PFSK-1 (cell line): Measurements from ENCODE around the gene CHST15.

ENCODE experiments used
- FOXP2 ChIP-seq: optimal IDR thresholded peaks from 2 replicates; pipeline ENCODE3; 2011; ENCODE audit warnings: borderline replicate concordance, control low read depth, inconsistent platforms; ENCODE audit not compliant: insufficient read depth; ENCODE audit errors: extremely low read length, extremely low read depth
- POLR2AphosphoS5 ChIP-seq: IDR thresholded peaks from 2 replicates; pipeline ENCODE4 v1.6.1; 2012; ENCODE audit warnings: low read depth, mild to moderate bottlenecking, control low read depth, low read length, moderate library complexity
- SIN3A ChIP-seq: IDR thresholded peaks from 2 replicates; pipeline ENCODE4 v1.6.1; 2012; ENCODE audit warnings: mild to moderate bottlenecking, low read length, moderate library complexity, borderline replicate concordance; ENCODE audit not compliant: insufficient read depth
- TAF1 ChIP-seq: IDR thresholded peaks from 2 replicates; pipeline ENCODE4 v1.6.1; 2012; ENCODE audit warnings: low read length, control low read depth, borderline replicate concordance; ENCODE audit not compliant: insufficient read depth
- TF ChIP-seq, protein P1 (sequence below), 2 experiments: IDR thresholded peaks; 2 replicates each; pipeline versions ENCODE4 v1.6.1 to v1.8.0; 2011 to 2012; ENCODE audit warnings: low read depth in 2 of 2, low read length in 2 of 2, control low read depth in 1 of 2, inconsistent platforms in 1 of 2, mild to moderate bottlenecking in 1 of 2, moderate library complexity in 1 of 2; ENCODE audit not compliant: insufficient read depth in 1 of 2

Gene CHST15

DNA sequence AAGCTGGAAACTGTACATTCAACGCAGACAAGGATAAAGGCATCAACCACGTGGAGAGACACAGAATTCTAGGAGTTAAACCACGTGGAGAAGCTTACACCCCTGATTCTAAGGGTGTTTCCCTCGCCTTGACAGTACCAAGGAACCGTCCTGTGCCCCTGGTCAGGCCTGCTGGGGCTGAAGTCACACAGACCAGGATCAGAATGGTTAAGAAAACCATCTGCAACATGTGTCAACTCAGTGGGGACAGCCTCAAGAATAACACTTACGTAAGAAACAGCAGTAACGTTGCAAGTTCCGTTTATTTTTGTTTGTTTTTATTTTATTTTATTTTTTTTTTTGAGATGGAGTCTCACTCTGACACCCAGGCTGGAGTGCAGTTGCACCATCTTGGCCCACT is 55.6 kb downstream of the CHST15 start:
- TF ChIP-seq TAF1 (no peak), SIN3A (no peak), POLR2AphosphoS5 (no peak), FOXP2 (no peak)
- TF ChIP-seq, protein P1, sequence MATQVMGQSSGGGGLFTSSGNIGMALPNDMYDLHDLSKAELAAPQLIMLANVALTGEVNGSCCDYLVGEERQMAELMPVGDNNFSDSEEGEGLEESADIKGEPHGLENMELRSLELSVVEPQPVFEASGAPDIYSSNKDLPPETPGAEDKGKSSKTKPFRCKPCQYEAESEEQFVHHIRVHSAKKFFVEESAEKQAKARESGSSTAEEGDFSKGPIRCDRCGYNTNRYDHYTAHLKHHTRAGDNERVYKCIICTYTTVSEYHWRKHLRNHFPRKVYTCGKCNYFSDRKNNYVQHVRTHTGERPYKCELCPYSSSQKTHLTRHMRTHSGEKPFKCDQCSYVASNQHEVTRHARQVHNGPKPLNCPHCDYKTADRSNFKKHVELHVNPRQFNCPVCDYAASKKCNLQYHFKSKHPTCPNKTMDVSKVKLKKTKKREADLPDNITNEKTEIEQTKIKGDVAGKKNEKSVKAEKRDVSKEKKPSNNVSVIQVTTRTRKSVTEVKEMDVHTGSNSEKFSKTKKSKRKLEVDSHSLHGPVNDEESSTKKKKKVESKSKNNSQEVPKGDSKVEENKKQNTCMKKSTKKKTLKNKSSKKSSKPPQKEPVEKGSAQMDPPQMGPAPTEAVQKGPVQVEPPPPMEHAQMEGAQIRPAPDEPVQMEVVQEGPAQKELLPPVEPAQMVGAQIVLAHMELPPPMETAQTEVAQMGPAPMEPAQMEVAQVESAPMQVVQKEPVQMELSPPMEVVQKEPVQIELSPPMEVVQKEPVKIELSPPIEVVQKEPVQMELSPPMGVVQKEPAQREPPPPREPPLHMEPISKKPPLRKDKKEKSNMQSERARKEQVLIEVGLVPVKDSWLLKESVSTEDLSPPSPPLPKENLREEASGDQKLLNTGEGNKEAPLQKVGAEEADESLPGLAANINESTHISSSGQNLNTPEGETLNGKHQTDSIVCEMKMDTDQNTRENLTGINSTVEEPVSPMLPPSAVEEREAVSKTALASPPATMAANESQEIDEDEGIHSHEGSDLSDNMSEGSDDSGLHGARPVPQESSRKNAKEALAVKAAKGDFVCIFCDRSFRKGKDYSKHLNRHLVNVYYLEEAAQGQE (IDR thresholded peaks at IDR 0.05; ENCODE audit: insufficient read depth in 1 of 2, low read depth in 2 of 2, low read length in 2 of 2) = no peak

DNA sequence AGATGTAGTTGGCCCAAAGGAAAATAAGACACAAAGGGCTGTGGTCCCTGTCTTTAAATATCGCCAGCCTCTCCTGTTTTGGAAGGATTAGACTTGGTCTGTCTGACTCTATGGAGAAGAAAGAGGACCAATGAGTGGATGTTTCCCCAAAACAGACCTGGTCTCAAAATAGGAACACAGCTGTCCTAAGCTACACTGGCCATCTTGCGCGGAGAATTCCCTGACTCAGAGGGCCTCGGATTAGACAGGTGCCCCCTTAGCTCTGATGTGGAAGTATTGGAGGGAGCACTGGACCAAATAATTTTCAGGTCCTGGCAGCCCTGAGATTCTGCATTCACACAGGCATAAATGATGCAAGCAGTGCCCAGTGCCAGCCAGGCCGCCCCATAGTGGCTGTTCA is 56.1 kb downstream of the CHST15 start:
- TF ChIP-seq POLR2AphosphoS5 (no peak), TAF1 (no peak), SIN3A (no peak), FOXP2 (no peak)
- TF ChIP-seq, protein P1 (IDR thresholded peaks at IDR 0.05; ENCODE audit: insufficient read depth in 1 of 2, low read depth in 2 of 2, low read length in 2 of 2) = no peak

DNA sequence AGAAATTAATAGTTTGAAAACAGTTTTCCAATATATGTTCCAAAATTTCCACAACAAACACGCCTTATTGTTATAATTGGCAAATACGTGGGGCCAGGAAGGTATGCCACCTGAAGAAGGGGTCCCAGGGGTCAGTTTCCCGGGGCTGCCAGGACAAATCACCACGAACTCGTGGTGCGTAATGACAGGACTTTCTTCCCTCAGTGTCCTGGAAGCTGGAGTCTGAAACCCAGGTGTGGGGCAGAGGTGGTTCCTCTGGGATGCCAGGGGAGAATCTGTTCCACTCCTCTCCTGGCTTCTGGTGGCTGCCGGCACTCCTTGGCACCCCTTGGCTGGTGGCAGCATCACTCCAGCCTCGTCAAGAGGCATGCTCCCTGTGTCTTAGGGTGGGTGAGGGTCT is 56.7 kb downstream of the CHST15 start:
- TF ChIP-seq POLR2AphosphoS5 (no peak), TAF1 (no peak), SIN3A (no peak), FOXP2 (no peak)
- TF ChIP-seq, protein P1 (IDR thresholded peaks at IDR 0.05; ENCODE audit: insufficient read depth in 1 of 2, low read depth in 2 of 2, low read length in 2 of 2) = no peak

DNA sequence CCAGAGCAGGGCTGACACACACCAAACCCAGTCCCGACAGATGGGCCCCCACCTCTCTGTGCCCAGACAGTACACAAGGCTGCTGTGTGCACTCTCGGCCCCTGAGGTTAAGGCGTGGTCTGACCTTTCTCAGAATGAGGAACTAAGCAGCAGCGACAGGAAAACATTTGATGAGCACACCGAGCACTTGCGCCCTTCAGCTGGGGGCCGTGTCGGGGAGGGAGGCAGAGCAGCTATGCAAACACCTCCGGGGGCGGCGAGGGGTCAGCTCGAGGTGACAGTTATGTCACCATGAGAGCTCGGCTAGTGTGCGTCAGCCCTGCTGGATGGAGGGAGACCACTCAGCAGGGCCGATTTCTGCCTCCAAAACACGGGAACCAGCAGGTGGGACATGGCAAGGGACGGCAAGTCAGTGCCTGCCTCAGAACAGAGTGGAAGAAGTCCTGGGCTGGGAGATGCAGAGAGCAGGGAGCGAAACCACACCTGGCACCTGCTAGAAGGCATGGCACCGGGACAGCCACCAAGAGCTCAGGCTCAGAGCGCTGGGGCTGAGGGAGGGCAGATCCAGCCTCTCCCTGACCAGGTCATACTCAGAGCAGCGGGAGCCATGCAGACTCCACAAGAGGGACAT is 57.4 kb downstream of the CHST15 start:
- TF ChIP-seq TAF1 = no peak
- TF ChIP-seq POLR2AphosphoS5 = no peak
- TF ChIP-seq, protein P1 (IDR thresholded peaks at IDR 0.05; ENCODE audit: insufficient read depth in 1 of 2, low read depth in 2 of 2, low read length in 2 of 2) = no peak
- no peak for TF ChIP-seq FOXP2
- TF ChIP-seq SIN3A = no peak
